ENCODE measurements around the gene IQSEC1.

- TF ChIP-seq EP300 (IDR thresholded peaks at IDR 0.05; ENCODE audit: low read depth) (no peak), CTCF (IDR thresholded peaks at IDR 0.05) (no peak), POLR2AphosphoS5 (IDR thresholded peaks at IDR 0.05) (no peak)
Observed at GRCh38 chr3:12903881-12904280, 169.3 kb downstream of the IQSEC1 start.

Data from transverse colon (tissue), 4 donors.